ENCODE results near the gene NCSTN. TPM values are rescaled to one million over a fixed set of nuclear protein-coding genes. Genes with fewer than 3 reads are reported as not detected.

The NCSTN gene
- total RNA-seq, result 24.5 TPM

DNA sequence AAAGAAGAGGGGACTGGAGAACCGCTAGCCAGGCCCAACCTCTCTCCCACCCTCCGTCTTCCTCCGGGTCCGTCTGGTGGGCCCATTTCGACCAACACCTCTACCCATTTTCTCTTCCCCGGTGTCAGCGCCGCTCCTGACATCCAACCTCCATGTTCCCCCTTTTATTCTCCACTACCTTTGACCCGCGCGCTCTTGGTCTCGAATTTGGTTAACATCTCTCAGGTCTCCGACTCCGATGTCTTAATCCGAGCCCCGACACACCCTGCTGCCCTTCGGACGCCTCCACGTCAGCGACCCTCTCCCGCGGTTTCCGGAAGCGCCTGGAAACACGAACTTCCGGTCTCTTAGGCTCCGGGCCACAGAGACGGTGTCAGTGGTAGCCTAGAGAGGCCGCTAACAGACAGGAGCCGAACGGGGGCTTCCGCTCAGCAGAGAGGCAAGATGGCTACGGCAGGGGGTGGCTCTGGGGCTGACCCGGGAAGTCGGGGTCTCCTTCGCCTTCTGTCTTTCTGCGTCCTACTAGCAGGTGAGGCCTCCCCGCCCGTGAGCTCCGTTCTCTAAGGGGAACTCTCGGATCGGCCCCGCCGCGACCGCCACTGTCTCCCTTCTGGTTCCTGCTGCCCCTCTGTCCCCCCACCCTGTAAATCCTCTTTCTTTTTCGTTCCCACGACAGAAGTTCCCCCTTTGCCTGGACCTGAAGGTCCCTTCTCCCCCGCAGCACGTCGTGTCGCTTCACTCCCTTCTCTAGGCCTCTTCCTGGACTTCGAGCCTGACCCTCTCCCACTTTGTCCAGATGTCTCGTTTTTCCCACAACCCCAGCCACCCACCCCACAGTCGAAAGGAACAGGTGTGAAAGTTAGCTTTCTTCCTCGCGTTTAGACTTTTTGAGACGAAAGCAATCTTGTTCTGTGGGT, at the start of gene NCSTN, which contains the start of gene COPA:
NCSTN (plus strand) TSS at position 431 of the 917 bp plus-strand sequence; CDS start at position 445, 14 bp downstream.
COPA (minus strand) TSS at position 298 of the 917 bp plus-strand sequence; CDS start at position 218, 80 bp downstream.
- DNase-seq (ENCODE audit: low spot score in 2 of 2) (peak; percentile 53 to 81), FAIRE-seq (no peak)

DNA sequence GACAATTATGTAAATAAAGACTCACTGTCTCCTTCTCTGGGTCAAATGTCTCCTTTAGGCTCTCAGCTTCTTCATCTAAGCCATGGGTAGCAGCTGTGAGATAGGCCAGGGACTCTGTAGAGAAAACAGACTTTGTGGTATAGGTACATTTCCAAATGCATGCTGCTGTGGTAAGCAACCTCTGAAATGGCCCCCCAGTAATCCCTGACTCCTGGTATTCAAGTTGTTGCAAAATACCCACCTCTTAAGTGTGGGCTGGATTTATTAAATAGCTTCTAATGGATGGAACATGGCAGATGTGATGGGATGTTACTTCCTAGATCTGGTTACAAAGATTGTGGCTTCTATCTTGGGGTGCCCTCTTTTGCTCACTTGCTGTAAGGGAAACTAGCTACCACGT, 47.1 kb upstream of the NCSTN start:
- DNase-seq (ENCODE audit: low spot score in 2 of 2) (no peak), FAIRE-seq (no peak)

DNA sequence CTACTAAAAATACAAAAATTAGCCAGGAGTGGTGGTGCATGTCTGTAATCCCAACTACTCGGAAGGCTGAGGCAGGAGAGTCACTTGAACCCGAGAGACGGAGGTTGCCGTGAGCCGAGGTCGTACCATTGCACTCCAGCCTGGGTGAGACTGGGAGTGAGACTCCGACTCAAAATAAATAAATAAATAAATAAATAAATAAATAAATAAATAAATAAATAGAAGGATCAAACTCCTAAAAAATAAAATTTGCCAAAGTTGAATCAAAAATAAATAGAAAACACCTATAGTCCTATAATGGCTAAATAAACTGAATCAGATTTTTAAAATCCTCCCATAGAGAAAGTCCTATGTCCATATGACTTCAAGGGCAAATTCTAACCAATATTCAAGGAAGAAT, 43.0 kb upstream of the NCSTN start:
- DNase-seq (ENCODE audit: low spot score in 2 of 2), result no peak

DNA sequence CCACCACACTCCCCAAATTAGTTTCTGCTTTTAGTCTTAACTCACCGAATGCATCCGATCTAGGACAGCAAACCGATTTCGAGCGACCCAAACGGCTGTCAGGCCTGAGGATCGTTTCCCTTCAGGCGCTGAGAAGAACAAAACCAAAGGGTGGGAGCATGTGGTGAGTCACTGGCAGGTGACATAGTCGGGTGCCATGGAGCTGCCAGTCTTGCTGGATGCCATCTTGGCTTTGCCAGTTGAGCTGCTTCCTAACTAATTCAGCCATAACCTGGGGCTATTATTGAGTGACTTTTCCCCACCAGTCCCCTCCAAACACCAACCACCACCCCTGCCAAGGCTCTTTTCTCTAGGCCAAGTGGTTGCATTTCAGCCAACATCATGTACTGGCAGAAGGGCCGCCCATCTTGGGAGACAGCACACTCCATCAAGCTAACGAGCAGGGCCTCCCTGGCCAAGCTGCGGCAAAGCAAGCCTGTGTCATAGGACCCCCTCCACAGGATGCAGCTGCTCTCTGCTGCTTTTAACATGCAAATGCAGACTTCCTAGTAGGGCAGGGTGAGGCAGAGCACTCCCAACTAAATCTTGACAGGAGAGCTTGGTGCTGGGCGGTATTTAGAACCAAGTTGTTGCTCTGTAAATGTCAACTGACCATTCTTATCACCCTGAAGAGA, 35.9 kb upstream of the NCSTN start:
- FAIRE-seq (no peak), DNase-seq (ENCODE audit: low spot score in 2 of 2) (no peak)

More for the DNA sequence above, 43.0 kb upstream of the NCSTN start:
- no peak for FAIRE-seq

DNA sequence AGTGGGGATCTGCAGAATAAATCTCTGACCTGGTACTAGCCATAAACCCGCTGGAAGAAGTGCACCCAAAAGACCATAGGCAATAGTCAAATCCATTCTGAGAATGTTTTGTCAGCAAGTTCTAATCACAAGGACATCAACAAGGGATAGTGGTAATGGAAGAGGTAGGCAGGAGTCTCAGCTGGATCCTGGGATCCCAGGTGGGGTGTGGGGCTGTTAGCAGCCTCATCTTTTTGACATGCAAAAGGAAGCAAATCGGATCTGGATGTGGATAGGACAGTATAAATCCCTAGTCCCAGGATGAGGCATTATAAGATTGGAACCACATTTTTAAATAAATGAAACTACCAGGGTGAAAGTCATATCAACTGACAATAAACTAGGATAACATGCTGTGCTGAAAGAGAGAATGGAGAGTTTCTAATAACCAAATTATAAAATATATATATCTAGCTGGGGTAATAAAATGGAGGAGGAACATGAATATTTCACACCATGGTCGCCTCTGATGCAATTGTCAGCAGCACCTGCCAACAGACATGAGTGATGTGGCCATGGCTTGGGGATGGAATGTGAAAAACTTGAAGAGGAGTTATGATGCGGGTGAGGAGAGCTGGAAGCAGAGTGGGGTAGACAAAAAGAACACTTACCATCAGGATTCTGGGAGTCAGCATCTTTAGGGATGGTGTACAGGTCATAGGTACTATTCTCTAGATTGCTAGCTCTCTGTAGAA, 34.6 kb upstream of the NCSTN start:
- DNase-seq (ENCODE audit: low spot score in 2 of 2) (no peak), FAIRE-seq (no peak)

DNA sequence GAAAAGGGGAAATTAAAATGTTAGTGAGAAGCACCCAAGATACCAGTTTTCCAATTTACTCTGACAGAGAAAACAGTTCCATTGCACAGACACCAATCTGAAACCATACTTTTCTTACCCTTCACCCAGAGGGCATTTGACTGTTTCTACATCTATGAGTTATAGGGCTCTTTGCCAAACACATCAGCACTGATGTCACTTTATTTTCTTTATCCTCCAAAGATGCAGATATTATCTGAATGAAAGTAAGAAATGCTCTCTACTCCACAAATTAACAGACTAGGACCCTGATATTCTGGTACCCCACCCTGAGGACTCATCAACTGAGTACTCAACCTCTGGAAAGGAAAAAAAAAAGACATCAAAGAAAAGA, 34.0 kb upstream of the NCSTN start:
- DNase-seq (ENCODE audit: low spot score in 2 of 2) (no peak), FAIRE-seq (no peak)

DNA sequence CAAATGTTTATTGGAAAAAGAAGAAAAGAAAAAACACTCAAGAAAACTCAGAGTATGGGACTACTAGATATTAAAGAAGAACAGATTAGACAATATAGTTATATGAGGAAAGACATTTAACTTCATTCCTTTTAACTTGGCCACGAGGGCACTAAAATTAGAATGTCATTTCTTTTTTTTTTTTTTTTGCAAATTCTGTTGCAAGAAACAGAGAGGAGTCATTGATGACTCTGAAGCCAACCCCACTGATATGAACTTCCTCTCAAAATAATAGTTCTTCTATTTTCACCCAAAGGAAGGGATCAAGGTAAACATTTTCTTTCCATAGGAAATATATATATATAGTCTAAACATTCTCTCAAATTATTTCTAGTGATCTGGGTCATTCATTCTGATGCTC, 33.6 kb upstream of the NCSTN start:
- DNase-seq (ENCODE audit: low spot score in 2 of 2) (no peak), FAIRE-seq (no peak)

DNA sequence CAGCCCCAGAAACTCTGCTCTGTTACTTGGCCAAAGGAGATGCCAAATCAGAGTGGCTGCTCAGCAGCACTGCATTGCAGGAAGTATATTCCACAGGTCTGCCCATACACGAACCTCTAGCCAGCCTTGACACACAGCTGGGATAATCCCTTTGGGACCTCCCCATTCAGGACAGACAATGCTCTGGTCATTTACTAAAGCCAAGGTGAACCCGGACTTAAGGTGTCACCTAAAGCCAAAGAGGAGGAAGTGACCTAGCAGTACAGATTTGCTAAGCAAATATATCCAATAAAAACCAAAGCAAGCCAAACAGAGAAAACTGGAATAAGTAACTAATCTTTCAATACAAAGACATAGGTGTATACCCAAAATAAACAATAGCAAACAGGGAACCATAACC, 27.8 kb upstream of the NCSTN start:
- FAIRE-seq, result no peak
- DNase-seq (ENCODE audit: low spot score in 2 of 2), result no peak

DNA sequence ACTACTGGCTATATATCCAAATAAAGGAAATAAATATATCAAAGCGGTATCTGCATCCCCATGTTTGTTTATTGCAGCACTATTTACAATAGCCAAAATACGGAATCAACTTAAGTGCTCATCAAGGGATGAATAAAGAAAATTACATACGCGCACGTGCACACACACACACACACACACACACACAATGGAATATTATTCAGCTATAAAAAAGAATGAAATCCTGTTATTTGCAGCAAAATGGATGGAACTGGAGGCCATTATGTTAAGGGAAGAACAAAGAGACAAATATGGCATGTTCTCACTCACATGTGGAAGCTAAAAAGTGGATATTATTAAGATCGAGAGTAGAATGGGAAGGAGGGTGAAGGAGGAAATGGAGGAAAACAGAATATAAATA, 20.4 kb upstream of the NCSTN start:
- DNase-seq (ENCODE audit: low spot score in 2 of 2) (no peak), FAIRE-seq (no peak)

DNA sequence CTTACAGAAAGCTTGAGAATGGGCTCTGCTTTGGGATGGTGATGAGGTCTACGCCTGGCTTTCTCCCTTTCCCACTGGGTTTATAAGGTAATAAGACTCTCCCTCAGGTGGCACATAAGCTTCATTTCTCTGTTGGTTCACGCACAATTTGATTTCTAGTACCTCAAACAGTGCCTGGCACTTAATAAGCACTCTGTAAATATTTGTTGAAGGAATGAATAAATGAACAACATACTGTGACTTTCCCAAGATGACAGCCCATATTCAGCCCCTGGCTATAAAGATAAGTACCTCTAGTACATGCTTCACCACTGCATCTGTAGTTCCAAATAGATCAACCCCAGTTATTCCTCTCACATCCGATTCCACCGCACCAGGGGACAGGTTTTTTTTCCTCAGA, 17.9 kb upstream of the NCSTN start:
- no peak for FAIRE-seq
- DNase-seq (ENCODE audit: low spot score in 2 of 2), result no peak

DNA sequence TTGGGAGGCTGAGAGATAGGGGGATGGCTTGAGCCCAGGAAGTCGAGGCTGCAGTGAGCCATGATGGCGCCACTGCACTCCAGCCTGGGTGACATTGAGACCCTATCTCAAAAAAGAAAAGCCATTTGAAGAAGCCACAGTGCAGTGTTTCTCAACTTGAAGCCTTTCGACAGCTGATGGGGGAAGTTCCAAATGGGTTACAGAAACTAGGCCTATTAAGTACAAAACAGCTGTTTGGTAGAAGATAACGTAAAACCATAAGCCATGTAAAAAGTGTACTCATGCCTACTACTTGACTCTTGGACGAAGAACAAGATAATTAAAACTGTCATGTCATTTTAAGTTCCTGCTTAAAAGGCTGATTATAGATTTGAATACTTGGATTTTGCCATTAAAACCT, 16.8 kb upstream of the NCSTN start:
- no peak for DNase-seq (ENCODE audit: low spot score in 2 of 2)
- no peak for FAIRE-seq

DNA sequence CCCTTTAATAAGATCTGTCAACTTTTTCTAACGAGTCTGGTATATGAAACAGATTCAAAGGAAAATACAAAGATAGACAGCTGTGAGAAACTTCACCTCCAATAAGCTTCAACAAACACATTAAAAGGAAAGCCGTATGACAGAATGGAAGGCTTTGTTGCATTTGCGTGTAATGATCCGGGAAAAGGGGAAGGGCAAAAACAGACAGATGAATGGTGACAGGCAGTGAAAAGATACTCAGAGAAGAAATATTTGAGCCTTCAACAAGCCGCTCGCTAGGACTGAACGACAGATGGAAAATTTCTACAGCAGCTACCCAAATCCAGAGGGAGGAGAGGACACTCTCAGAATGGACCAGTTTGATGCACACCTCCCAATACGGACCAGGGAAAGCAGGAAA, 15.0 kb upstream of the NCSTN start:
- DNase-seq (ENCODE audit: low spot score in 2 of 2) (no peak), FAIRE-seq (peak; percentile 44)

DNA sequence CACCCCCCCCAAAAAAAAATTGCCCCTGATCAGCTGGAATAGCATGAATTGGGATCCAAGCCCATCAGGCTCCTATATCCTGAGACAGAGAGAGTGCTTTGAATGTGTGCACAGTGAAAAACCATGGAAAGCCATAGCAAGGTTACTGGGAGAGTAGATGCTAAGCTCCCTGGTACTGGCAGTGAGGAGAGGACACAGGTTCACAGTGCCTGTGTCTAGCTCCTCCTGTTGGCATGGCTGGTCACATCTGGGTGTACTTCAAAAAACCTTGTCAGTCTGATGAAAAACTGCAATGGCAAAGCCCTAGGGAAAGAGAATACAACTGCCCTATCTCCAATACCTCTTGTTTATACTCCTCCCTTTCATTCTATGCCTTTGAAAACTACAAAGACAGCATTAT, 13.1 kb upstream of the NCSTN start:
- FAIRE-seq (no peak), DNase-seq (ENCODE audit: low spot score in 2 of 2) (no peak)

DNA sequence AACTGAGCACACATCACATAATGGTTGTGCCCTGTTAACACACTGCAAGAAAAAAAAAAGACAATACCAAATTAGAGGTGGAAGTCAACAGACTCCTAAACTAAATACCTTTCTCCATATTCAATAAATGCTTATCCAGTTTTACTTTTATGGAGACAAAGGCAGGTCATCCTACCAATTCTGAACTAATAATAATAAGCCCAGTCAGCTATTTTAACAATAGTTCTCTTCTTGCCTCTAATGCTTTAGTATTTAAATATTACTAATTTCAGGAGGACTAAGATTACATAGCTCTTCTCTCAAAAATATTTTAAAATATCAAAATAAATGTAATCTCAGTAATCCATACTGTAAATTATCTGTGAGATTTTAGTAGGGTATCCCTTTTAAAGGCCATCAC, 10.7 kb upstream of the NCSTN start:
- FAIRE-seq, result no peak
- no peak for DNase-seq (ENCODE audit: low spot score in 2 of 2)

DNA sequence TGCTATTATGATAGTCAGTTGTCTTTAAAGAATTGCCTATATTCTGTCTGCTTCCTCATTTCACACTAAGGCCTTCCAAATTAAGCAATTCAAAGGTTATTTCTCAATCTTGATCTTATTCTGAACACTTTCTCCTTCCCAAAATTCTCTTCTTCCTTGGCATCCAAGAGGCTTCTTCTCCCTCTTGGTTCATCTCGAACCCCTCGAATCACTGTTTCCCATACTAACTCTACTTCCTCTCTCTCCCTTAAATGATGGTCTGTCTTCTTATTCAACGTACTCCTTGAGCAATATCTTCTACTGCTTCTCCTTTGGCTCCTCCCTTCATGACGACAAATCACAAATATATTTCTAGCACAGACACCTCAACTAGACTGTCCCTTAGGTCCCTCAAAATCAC, 4.6 kb upstream of the NCSTN start:
- DNase-seq (ENCODE audit: low spot score in 2 of 2) (no peak), FAIRE-seq (no peak)

DNA sequence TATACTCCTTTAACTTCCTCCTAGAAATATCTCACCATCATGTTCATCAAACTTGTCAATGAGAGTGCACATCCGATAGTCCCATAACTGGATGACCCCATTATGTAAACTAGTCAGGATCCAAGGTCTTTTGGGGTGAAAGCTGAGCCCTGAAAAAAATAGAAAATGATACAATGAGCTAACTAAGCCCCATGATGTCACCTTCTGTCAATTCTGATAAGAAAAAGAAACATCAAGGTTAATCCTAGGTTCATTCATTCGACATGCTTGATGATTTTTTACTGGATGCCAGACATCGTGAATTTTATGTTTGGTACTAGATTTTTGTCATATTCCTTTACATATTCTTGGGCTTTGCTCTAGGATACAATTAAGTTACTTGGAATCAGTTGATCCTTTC, 3.0 kb upstream of the NCSTN start:
- FAIRE-seq (no peak), DNase-seq (ENCODE audit: low spot score in 2 of 2) (no peak)

DNA sequence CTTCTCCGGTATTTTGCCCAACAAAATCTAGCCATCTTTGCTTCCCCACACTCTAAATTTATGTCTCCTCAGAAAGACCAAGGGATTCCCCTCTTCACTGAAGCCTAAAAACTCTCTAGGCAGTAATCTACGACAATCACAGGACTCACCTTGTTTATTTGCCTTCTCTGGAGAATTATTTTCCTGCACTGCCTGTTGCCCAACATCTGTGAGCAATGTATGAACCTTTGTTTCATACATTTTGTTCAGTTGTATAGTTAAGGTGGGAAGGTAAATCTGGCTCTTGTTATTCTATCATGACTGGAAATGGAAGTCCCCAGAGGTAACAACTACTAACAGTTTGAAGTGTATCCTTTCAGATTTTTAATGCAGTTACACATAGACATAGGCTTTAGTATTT, 2.3 kb upstream of the NCSTN start:
- FAIRE-seq, result no peak
- no peak for DNase-seq (ENCODE audit: low spot score in 2 of 2)

DNA sequence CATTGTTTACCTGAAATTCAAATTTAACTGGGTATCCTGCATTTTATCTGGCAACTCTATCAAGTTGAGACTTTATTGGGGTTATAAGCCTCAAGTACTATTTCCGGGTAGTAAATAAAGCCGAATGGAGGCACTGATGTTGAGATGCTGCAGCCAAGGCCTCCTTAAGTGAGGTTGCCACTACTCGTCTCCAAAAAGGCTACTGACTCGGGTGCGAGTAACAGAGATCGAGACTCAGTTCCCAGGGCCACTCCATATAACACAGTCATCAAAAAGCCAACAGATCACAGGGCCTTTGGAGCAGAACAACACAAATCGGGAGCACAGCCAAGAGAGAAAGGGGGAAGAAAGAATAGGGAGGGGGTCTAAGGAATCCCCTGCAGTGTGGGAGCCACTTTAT, 657 bp upstream of the NCSTN start:
- no peak for FAIRE-seq

DNA sequence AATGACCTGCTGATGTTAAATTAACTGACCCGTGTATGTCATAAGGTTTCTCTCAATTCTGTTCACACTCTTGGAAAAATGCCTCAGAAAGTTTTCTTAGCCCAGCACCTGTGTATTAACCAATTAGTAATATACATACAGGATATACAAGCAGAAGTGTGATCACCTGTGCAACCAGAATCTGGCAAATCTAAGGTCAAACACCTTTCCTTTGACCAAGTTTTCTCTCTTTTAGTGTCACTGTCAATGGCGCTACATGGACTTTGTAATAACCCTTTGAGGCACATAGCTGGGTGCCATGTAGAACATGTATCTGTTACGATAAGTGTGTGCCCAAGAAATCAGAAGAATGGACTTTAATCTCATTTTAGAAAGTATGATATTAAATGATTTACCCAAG, 1.1 kb downstream of the NCSTN start:
- no peak for FAIRE-seq
- no peak for DNase-seq (ENCODE audit: low spot score in 2 of 2)

More for the DNA sequence above, 657 bp upstream of the NCSTN start:
- DNase-seq (ENCODE audit: low spot score in 2 of 2), result no peak

DNA sequence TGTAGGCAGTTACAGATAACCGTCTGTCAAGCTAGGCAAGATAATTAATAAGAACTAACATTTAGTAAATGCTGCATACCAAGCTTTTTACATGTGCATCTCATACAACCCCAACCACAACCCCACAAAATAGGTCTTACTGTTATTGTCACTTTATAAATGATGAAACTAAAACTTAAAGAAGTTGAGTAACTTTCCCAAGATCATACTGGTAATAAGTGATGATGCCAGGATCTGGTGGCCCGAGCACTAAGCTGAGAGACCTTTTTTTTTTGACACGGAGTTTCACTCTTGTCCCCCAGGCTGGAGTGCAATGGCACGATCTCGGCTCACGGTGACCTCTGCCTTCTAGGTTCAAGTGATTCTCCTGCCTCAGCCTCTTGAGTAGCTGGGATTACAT, 1.8 kb downstream of the NCSTN start:
- FAIRE-seq (no peak), DNase-seq (ENCODE audit: low spot score in 2 of 2) (no peak)

DNA sequence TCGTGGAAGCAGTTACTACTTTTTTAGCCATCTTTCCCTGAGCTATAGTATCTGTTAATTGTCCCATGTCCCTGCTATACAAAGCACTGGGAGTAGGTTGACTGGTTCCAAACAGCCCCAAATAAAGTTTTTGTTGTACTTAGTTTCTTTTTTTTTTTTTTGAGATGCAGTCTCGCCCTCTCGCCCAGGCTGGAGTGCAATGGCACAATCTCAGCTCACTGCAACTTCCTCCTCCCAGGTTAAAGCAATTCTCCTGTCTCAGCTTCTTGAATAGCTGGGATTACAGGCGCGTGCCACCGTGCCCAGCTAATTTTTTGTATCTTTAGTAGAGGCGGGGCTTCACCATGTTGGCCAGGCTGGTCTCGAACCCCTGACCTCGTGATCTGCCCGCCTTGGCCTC, 3.3 kb downstream of the NCSTN start:
- DNase-seq (ENCODE audit: low spot score in 2 of 2), result no peak
- no peak for FAIRE-seq

Measured in frontal cortex (tissue), 4 donors.